GM12873 (cell line): ENCODE data around the gene ILF3.

Source experiments
- TF ChIP-seq, protein P1 (sequence below): IDR thresholded peaks from 2 replicates; pipeline ENCODE4 v1.5.1; 2012; ENCODE audit warnings: low read depth, mild to moderate bottlenecking, moderate library complexity, low read length, control low read depth; ENCODE audit not compliant: insufficient read depth; ENCODE audit errors: missing control alignments

ILF3 gene

DNA sequence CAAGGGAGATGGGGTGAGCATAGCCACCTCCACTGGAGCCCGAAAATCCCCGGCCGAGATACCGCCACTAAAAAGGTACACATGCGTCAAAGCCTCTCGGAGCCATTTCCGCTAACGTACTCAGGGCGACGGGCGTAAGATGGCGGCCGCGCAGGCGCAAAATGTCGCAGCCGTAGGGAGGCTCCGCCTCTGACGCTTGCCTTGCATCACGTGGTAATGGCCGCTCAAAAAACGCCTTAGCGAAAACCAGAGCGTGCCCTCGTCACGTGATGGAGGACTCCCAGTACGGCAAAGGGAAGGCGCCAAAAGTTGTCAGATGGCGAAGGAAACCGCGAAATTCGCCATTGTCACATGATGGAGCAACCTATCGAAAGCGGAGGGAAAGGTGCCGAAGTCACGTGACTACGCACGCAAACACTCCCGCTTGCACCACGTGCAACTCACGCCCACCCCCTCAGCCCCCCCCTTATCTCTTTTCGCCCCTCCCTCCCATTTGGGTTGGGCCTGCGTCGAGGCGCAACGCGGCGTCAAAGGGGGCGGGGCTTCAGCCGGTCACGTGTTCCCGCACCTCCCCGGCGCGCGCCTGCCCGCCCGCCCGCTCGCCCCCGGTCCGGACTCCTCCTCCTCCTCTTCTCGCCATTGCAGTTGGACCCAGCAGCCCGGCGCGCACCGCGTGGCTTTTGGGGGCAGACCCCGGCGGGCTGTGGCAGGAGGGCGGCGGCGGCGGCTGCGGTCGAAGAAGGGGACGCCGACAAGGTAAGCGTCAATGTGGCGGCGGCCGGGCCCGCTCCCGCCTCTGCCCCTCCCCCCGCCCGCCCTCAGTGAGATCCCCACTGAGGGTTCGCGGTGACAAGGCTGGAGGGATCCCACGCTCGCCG, at the start of gene ILF3:
Gene ILF3, plus strand, starts transcription at position 615 of the 878 bp plus-strand sequence. CDS start 16,260 bp downstream, outside the sequence.
- TF ChIP-seq, protein P1, sequence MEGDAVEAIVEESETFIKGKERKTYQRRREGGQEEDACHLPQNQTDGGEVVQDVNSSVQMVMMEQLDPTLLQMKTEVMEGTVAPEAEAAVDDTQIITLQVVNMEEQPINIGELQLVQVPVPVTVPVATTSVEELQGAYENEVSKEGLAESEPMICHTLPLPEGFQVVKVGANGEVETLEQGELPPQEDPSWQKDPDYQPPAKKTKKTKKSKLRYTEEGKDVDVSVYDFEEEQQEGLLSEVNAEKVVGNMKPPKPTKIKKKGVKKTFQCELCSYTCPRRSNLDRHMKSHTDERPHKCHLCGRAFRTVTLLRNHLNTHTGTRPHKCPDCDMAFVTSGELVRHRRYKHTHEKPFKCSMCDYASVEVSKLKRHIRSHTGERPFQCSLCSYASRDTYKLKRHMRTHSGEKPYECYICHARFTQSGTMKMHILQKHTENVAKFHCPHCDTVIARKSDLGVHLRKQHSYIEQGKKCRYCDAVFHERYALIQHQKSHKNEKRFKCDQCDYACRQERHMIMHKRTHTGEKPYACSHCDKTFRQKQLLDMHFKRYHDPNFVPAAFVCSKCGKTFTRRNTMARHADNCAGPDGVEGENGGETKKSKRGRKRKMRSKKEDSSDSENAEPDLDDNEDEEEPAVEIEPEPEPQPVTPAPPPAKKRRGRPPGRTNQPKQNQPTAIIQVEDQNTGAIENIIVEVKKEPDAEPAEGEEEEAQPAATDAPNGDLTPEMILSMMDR: no peak

DNA sequence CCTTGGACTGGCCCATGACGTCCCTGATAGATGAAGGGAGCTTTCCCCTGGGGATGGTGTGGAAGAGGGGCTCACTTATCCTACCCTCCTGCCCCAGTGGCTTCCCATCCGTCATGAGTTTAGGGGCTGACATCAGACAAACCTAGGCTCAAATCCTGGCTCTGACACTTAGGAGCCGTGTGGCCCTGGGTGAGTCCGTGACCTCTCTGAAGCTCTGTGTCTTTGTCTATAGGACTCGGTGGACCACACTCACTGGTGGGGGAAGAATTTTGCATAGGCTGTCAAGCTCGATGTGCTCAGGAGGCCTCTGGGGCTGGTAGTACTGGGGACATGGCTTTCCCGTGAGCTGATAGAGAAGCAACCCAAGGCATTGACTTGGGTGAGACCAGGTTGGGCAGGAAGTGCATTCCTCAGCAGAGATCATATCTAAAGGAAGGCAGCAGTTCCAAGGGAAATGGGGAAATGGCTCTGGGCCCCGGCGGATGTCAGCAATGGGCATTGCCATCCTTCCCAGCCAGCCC, 49.6 kb upstream of the ILF3 start:
- TF ChIP-seq, protein P1: no peak

DNA sequence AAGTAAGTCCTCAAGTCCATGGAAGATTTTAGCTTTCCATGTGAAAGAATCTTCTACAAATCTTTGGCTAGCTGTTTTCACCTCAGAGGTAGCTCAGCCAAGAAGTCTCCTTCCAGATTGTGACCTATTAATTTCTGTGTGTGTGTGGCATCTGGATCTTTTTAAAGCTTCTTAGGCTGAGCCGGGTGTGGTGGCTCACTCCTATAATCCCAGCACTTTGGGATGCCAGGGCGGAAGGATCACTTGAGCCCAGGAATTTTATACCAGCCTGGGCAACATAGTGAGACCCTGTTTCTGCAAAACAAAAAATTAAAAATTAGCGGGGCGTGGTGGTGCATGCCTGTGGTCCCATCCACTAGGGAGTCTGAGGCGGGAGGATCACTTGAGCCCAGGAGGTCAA, 42.2 kb upstream of the ILF3 start:
- TF ChIP-seq, protein P1: no peak

DNA sequence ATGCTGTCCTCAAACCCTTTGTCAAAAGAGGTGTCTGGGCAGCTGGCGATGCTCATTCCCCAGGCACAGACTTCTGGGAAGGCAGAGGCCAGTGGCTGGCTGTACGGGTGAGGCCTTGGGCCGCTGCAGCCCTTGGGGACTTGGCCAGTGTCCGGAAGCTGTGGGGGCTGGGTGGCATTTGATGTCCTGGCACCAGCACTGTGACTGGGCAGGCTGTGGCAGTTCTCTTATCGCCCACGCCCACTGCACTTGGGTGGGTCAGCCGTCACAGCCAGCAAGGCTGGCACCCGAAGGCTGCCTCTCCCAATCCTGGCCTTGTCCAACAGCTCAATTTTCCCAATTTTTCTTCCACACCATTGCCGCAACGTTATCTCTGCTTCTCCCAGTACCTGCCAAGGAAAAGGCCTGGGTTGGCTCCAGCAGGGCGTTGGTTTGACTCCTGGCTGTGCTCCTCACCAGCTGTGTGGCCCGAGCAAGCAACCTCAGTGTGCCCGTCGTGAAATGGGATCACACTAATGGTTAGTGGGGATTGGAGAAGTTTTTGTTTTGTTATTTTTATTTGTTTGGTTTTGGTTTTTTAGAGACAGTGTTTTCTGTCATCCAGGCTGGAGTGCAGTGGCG, 41.5 kb upstream of the ILF3 start:
- TF ChIP-seq, protein P1: no peak

DNA sequence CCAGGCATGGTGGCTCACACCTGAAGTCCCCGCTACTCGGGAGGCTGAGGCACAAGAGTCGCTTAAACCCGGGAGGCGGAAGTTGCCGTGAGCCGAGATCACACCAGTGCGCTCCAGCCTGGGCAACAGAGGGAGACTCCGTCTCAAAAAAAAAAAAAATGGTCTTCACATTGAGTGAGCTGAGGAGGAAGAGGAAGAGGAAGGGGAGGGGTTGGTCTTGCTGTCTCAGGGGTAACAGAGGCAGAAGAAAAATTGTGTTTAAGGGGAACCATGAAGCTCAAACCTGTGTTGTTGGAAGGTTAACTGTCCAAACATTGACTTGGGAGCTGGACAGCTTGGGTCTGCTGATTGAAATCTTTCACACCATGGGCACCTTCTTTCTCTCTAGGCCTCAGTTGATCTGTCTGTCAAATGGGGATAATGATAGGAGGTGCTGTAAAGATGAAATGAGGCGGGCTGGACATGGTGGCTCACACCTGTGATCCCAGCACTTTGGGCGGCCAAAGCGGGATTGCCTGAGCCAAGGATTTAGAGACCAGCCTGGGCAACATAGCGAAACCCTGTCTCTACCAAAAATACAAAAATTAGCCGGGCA, 38.6 kb upstream of the ILF3 start:
- TF ChIP-seq, protein P1: no peak

DNA sequence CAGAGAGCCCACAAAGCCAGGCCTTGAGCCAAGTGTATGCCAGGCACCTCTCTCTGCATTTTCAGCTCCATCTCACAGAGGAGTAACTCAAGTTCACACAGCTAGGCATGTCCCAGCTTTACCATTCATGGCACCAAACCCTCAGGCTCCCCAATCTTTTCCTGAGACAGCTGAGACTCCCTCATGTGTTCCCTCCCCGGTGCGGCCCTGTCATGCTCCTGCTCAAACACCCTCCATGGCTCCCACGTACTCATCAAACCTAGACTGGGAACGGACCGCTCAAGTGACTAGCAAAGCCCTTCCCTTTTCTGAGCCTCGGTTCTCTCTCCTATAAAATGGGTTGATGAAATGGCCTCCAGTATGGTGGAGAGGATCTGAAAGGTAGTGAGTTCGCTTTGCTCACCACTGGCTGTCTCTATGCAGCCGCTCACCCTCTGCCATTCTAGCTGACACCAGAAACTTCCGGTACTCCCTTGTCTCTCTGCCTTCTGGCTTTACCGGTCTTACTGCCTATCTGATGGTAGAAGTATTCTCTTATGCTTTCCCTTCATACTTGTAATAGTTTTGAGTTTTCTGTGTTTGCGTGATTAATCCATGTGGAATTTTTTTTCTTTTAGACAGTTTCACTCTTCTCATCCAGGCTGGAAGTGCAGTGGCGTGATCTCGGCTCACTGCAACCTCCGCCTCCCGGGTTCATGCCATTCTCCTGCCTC, 36.6 kb upstream of the ILF3 start:
- TF ChIP-seq, protein P1: no peak
